ENCODE results near the gene MAGI3.
"Not testable (repeated sequence)": the region's sequence is repeated elsewhere in the genome, so short reads cannot be mapped to it uniquely, and the experiment has no call there.

Gene MAGI3

GRCh38 chr1:113401728-113402127 lies 11.4 kb downstream of the MAGI3 start:
- DNase-seq (ENCODE audit: low spot score) = no peak
- H3K27ac ChIP-seq (ENCODE audit: poor library complexity, severe bottlenecking) = no peak overlapping the region
- no peak overlapping the region for H3K4me3 ChIP-seq (ENCODE audit: severe bottlenecking)
- H3K9me3 ChIP-seq (ENCODE audit: severe bottlenecking) = no peaks in the 10 kb centered on the region
- H3K36me3 ChIP-seq (ENCODE audit: low read depth) = no peaks in the 10 kb centered on the region
- H3K4me1 ChIP-seq (ENCODE audit: insufficient read depth, poor library complexity, severe bottlenecking) = peaks cover 6% of the 10 kb centered on the region
- no peak for TF ChIP-seq CTCF (IDR thresholded peaks at IDR 0.05; ENCODE audit: poor library complexity, severe bottlenecking)
- H3K27me3 ChIP-seq (ENCODE audit: insufficient read depth, poor library complexity, severe bottlenecking) = no peaks in the 10 kb centered on the region
- ATAC-seq (ENCODE audit: low read depth) = no peak

GRCh38 chr1:113403065-113403464 lies 12.8 kb downstream of the MAGI3 start:
- ATAC-seq (ENCODE audit: low read depth) (no peak), DNase-seq (ENCODE audit: low spot score) (no peak)
- no peaks in the 10 kb centered on the region for H3K36me3 ChIP-seq (ENCODE audit: low read depth)
- H3K9me3 ChIP-seq (ENCODE audit: severe bottlenecking) = no peaks in the 10 kb centered on the region
- no peaks in the 10 kb centered on the region for H3K4me1 ChIP-seq (ENCODE audit: insufficient read depth, poor library complexity, severe bottlenecking)
- no peaks in the 10 kb centered on the region for H3K27me3 ChIP-seq (ENCODE audit: insufficient read depth, poor library complexity, severe bottlenecking)
- no peak for TF ChIP-seq CTCF (IDR thresholded peaks at IDR 0.05; ENCODE audit: poor library complexity, severe bottlenecking)
- no peak overlapping the region for H3K4me3 ChIP-seq (ENCODE audit: severe bottlenecking)
- H3K27ac ChIP-seq (ENCODE audit: poor library complexity, severe bottlenecking) = no peak overlapping the region

DNA sequence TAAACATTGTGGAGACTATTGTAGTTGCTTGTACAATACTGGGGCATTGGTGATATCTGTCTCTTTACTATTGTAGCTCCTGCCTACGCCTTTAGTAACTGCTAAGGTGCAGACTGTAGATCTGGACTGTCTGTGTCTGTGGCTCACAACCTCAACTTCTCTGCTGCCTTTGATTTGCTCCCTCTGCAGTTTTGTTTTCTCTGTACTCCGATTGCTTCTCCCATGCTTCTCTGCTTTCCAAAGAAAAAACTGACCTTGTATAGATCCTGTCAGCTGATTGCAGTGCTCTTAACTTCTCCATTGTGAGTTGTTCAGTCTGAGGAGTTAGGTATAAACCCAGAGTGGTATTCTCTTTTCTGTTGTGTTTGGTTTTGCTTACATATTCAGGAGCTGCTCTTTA lies 15.3 kb downstream of the MAGI3 start:
- peaks cover 4% of the 10 kb centered on the region for H3K4me1 ChIP-seq (ENCODE audit: insufficient read depth, poor library complexity, severe bottlenecking)
- no peak for TF ChIP-seq CTCF (IDR thresholded peaks at IDR 0.05; ENCODE audit: poor library complexity, severe bottlenecking)
- DNase-seq (ENCODE audit: low spot score) (no peak), ATAC-seq (ENCODE audit: low read depth) (no peak)
- H3K4me3 ChIP-seq (ENCODE audit: severe bottlenecking) = no peak overlapping the region
- no peaks in the 10 kb centered on the region for H3K9me3 ChIP-seq (ENCODE audit: severe bottlenecking)
- H3K27ac ChIP-seq (ENCODE audit: poor library complexity, severe bottlenecking) = no peak overlapping the region
- no peaks in the 10 kb centered on the region for H3K27me3 ChIP-seq (ENCODE audit: insufficient read depth, poor library complexity, severe bottlenecking)
- peaks cover 6% of the 10 kb centered on the region; the same call in 1 of the 2 replicates for H3K36me3 ChIP-seq (ENCODE audit: low read depth)

DNA sequence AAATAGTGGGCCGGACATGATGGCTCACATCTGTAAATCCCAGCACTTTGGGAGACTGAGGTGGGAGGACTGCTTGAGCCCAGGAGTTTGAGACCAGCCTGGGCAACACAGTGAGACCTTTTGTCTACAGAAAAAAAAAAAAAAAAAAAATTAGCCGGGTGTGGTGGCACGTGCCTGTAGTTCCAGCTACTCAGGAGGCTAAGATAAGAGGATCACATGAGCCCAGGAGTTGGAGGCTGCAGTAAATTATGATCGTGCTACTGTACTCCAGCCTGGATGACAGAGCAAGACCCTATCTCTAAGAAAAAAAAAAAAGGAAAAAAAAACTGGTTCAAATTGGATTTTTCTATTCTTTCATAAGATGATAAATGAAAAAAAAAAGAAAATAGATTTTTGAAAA lies 15.8 kb downstream of the MAGI3 start:
- not testable (repeated sequence) for H3K4me1 ChIP-seq (ENCODE audit: insufficient read depth, poor library complexity, severe bottlenecking); H3K4me3 ChIP-seq (ENCODE audit: severe bottlenecking)

GRCh38 chr1:113409363-113409762 lies 19.0 kb downstream of the MAGI3 start:
- peaks cover 4% of the 10 kb centered on the region for H3K4me1 ChIP-seq (ENCODE audit: insufficient read depth, poor library complexity, severe bottlenecking)
- DNase-seq (ENCODE audit: low spot score) (no peak), ATAC-seq (ENCODE audit: low read depth) (peak; percentile 57; the same call in 1 of the 3 replicates)
- no peaks in the 10 kb centered on the region for H3K27me3 ChIP-seq (ENCODE audit: insufficient read depth, poor library complexity, severe bottlenecking)
- no peak overlapping the region for H3K4me3 ChIP-seq (ENCODE audit: severe bottlenecking)
- no peaks in the 10 kb centered on the region for H3K9me3 ChIP-seq (ENCODE audit: severe bottlenecking)
- TF ChIP-seq CTCF (IDR thresholded peaks at IDR 0.05; ENCODE audit: poor library complexity, severe bottlenecking) = no peak
- peaks cover 6% of the 10 kb centered on the region; the same call in 1 of the 2 replicates for H3K36me3 ChIP-seq (ENCODE audit: low read depth)
- H3K27ac ChIP-seq (ENCODE audit: poor library complexity, severe bottlenecking) = no peak overlapping the region

More for the DNA sequence above, 15.8 kb downstream of the MAGI3 start:
- H3K27me3 ChIP-seq (ENCODE audit: insufficient read depth, poor library complexity, severe bottlenecking); ATAC-seq (ENCODE audit: low read depth); H3K9me3 ChIP-seq (ENCODE audit: severe bottlenecking); H3K27ac ChIP-seq (ENCODE audit: poor library complexity, severe bottlenecking); H3K36me3 ChIP-seq (ENCODE audit: low read depth); DNase-seq (ENCODE audit: low spot score): not testable (repeated sequence)

- H3K4me3 ChIP-seq (ENCODE audit: severe bottlenecking); H3K36me3 ChIP-seq (ENCODE audit: low read depth); H3K4me1 ChIP-seq (ENCODE audit: insufficient read depth, poor library complexity, severe bottlenecking); H3K27ac ChIP-seq (ENCODE audit: poor library complexity, severe bottlenecking); ATAC-seq (ENCODE audit: low read depth); H3K27me3 ChIP-seq (ENCODE audit: insufficient read depth, poor library complexity, severe bottlenecking); H3K9me3 ChIP-seq (ENCODE audit: severe bottlenecking); DNase-seq (ENCODE audit: low spot score): not testable (repeated sequence)
Measured at GRCh38 chr1:113412020-113412419, 21.7 kb downstream of the MAGI3 start.
